Adrenal gland (tissue), 5 donors: Measurements from ENCODE around the gene ASPDH.

Experiments
- POLR2A ChIP-seq, 2 donors: fragments of 450-650 bp; IDR thresholded peaks; one replicate each; pipeline ENCODE4 v1.6.1; 2017; ENCODE audit warnings: antibody characterized with exemption in 2 of 2, mild to moderate bottlenecking in 2 of 2, moderate library complexity in 1 of 2
- TF ChIP-seq, protein P1 (sequence below), 6 experiments: fragments of 450-650 bp in 4 of 6; fragments of 200-600 bp in 2 of 6; sonication (generic) in 1 of 6; IDR thresholded peaks; 1 replicate in 5 of 6; 2 replicates in 1 of 6; pipeline versions ENCODE4 v1.5.1 to v1.8.0; 2016 to 2021; ENCODE audit warnings: antibody characterized with exemption in 6 of 6, mild to moderate bottlenecking in 2 of 6, moderate library complexity in 1 of 6
- donor health status: DM: no; HTN: no; CAD: no.

DNA sequence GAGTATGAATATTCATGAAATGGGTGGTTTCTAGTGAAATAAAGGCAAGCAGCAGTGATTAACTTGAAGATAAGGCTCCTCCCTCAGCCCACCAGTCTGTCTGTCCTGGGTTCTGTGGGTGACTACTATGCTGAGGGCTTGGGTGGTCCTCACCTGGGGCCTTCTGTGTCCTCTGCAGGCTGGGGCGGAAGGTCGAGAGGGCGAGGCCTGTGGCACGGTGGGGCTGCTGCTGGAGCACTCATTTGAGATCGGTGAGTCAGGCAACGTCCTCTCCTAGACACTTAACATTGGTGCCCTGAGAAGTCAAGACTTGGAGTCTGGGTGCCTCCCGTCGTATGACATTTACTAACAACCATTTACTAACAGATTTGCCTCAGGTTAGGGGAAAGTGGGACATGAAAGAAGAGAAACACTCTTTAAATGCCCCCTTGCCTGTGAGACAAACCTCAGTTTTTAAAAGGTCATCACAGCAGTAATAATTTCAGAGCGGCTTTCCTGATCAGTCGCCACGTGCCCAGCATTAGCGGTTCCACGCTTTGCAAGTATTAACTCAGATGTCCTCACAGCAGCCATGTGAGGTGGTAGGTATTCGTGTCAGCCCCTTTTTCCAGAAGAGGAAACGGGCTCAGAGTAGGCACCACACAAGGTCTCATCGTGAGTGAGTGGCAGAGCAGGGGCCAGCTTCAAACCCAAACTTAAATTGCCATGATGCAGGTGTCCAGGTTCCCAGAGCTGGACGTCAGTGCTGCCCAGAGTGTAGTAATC, 35.8 kb downstream of the ASPDH start:
- TF ChIP-seq, protein P1, sequence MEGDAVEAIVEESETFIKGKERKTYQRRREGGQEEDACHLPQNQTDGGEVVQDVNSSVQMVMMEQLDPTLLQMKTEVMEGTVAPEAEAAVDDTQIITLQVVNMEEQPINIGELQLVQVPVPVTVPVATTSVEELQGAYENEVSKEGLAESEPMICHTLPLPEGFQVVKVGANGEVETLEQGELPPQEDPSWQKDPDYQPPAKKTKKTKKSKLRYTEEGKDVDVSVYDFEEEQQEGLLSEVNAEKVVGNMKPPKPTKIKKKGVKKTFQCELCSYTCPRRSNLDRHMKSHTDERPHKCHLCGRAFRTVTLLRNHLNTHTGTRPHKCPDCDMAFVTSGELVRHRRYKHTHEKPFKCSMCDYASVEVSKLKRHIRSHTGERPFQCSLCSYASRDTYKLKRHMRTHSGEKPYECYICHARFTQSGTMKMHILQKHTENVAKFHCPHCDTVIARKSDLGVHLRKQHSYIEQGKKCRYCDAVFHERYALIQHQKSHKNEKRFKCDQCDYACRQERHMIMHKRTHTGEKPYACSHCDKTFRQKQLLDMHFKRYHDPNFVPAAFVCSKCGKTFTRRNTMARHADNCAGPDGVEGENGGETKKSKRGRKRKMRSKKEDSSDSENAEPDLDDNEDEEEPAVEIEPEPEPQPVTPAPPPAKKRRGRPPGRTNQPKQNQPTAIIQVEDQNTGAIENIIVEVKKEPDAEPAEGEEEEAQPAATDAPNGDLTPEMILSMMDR (IDR thresholded peaks at IDR 0.05): no peak
- no peak for TF ChIP-seq POLR2A (IDR thresholded peaks at IDR 0.05)
